ENCODE measurements around the gene MTNR1B. TPM values are rescaled to one million over a fixed set of nuclear protein-coding genes. Genes with fewer than 3 reads are reported as not detected.

MTNR1B gene
- total RNA-seq, 1 experiment from 2014 or later: not detected

DNA sequence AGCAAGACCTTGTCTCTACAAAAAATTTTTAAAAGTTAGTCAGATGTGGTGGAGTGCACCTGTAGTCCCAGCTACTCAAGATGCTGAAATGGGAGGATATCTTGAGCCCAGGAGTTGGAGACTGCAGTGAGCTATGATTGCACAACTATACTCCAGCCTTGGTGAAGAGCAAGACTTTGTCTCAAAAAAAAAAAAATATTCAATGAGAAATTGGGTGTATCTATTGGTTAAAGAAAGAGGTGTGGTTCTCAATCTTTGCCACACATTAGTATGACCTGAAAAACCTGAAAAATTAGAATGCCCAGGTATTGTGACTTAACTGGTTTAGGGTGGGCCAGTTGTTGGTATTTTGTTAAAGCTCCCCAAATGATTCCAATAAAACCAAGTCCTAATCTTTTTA lies 32.4 kb downstream of the MTNR1B start:
- Mint-ChIP-seq H3K36me3 (ENCODE audit: insufficient read depth, unreplicated experiment) (no peaks in the 10 kb centered on the region), H3K9me3 (ENCODE audit: low read depth, unreplicated experiment) (no peaks in the 10 kb centered on the region), H3K27ac (ENCODE audit: unreplicated experiment) (no peak overlapping the region), H3K27me3 (ENCODE audit: unreplicated experiment) (no peaks in the 10 kb centered on the region), H3K4me3 (ENCODE audit: low read depth, unreplicated experiment) (no peak overlapping the region), H3K4me1 (ENCODE audit: low read depth, unreplicated experiment) (peaks cover 14% of the 10 kb centered on the region)
- TF ChIP-seq, protein P1, sequence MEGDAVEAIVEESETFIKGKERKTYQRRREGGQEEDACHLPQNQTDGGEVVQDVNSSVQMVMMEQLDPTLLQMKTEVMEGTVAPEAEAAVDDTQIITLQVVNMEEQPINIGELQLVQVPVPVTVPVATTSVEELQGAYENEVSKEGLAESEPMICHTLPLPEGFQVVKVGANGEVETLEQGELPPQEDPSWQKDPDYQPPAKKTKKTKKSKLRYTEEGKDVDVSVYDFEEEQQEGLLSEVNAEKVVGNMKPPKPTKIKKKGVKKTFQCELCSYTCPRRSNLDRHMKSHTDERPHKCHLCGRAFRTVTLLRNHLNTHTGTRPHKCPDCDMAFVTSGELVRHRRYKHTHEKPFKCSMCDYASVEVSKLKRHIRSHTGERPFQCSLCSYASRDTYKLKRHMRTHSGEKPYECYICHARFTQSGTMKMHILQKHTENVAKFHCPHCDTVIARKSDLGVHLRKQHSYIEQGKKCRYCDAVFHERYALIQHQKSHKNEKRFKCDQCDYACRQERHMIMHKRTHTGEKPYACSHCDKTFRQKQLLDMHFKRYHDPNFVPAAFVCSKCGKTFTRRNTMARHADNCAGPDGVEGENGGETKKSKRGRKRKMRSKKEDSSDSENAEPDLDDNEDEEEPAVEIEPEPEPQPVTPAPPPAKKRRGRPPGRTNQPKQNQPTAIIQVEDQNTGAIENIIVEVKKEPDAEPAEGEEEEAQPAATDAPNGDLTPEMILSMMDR (IDR thresholded peaks at IDR 0.05; ENCODE audit: unreplicated experiment): no peak
- BruUV-seq (replicated peaks): no TSS peak
- DNase-seq: no peak
- intact Hi-C loops (cut with micrococcal nuclease; ENCODE audit: unreplicated experiment): no loop called here
- CTCF ChIA-PET: no interaction called here

DNA sequence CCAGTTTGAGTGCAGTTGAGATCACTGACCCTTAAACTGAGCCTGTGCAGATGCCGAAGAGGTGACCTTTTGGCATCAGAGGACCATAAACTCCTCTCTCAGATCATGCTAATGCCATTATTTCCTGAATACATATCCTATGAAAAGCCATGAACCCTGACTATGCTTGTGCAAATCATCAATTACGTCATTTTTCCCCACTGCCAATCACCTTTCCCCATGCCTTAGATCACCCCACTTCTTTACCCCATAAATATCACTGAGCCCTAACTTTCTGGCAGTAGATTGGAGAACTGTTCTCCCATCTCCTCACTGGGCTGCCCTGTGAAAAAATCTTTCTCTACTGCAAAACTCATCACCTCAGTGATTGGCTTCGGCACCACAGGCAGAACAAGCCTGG lies 32.9 kb downstream of the MTNR1B start:
- Mint-ChIP-seq H3K4me3 (ENCODE audit: low read depth, unreplicated experiment) (no peak overlapping the region), H3K27me3 (ENCODE audit: unreplicated experiment) (no peaks in the 10 kb centered on the region), H3K27ac (ENCODE audit: unreplicated experiment) (no peak overlapping the region), H3K9me3 (ENCODE audit: low read depth, unreplicated experiment) (no peaks in the 10 kb centered on the region), H3K4me1 (ENCODE audit: low read depth, unreplicated experiment) (peaks cover 14% of the 10 kb centered on the region), H3K36me3 (ENCODE audit: insufficient read depth, unreplicated experiment) (no peaks in the 10 kb centered on the region)
- DNase-seq: no peak
- intact Hi-C loops (cut with micrococcal nuclease; ENCODE audit: unreplicated experiment): no loop called here
- CTCF ChIA-PET: no interaction called here
- no TSS peak for BruUV-seq (replicated peaks)
- TF ChIP-seq, protein P1 (IDR thresholded peaks at IDR 0.05; ENCODE audit: unreplicated experiment): no peak

DNA sequence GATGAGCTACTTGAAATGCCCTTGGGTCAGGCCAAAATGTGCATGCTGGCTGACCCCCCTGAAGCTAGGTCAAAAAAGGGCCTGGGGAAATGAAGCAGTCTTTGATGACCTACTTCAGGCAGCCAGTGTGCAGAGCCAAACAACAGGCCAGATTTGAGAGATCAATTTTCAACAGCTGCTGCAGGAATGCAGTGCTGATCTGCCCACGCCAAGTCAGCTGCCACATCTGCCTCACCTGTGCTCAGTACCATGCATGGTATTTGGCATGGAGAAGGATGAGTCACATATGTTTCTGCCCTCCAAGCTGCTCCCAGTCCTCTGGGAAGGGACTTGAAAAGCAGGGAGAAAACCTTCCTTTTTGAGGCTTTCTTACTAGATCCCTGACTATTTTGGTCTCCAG lies 35.8 kb downstream of the MTNR1B start:
- DNase-seq: no peak
- H3K27me3 Mint-ChIP-seq (ENCODE audit: unreplicated experiment): no peaks in the 10 kb centered on the region
- H3K27ac Mint-ChIP-seq (ENCODE audit: unreplicated experiment): no peak overlapping the region

DNA sequence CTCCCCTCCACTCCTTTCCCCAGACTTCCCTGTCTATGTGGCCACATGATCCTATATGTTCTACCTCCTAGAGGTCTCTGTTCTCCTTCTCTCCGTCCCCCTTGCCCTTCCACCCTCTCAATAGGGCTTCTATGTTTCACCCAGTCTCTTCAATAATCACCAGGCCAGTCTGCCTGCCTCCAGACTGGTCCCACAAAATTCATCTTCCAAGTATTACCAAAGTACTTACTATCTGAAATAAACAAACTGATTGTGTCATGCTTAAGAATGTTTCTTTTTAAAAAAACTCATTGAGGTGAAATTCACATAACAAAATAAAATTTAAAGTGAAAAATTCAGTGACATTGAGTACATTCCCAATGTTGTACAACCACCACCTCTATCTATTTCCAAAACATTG lies 44.2 kb downstream of the MTNR1B start:
- BruUV-seq (replicated peaks): no TSS peak

More for the DNA sequence above, 35.8 kb downstream of the MTNR1B start:
- CTCF ChIA-PET: no interaction called here
- no TSS peak for BruUV-seq (replicated peaks)
- peaks cover 14% of the 10 kb centered on the region for H3K4me1 Mint-ChIP-seq (ENCODE audit: low read depth, unreplicated experiment)
- no peak overlapping the region for H3K4me3 Mint-ChIP-seq (ENCODE audit: low read depth, unreplicated experiment)
- H3K36me3 Mint-ChIP-seq (ENCODE audit: insufficient read depth, unreplicated experiment): no peaks in the 10 kb centered on the region
- TF ChIP-seq, protein P1 (IDR thresholded peaks at IDR 0.05; ENCODE audit: unreplicated experiment): no peak
- H3K9me3 Mint-ChIP-seq (ENCODE audit: low read depth, unreplicated experiment): no peaks in the 10 kb centered on the region
- intact Hi-C loops (cut with micrococcal nuclease; ENCODE audit: unreplicated experiment): no loop called here

More for the DNA sequence above, 44.2 kb downstream of the MTNR1B start:
- Mint-ChIP-seq H3K4me3 (ENCODE audit: low read depth, unreplicated experiment) (no peak overlapping the region), H3K4me1 (ENCODE audit: low read depth, unreplicated experiment) (no peaks in the 10 kb centered on the region), H3K36me3 (ENCODE audit: insufficient read depth, unreplicated experiment) (no peaks in the 10 kb centered on the region), H3K9me3 (ENCODE audit: low read depth, unreplicated experiment) (peaks cover 5% of the 10 kb centered on the region), H3K27me3 (ENCODE audit: unreplicated experiment) (no peaks in the 10 kb centered on the region), H3K27ac (ENCODE audit: unreplicated experiment) (no peak overlapping the region)
- TF ChIP-seq, protein P1 (IDR thresholded peaks at IDR 0.05; ENCODE audit: unreplicated experiment): no peak
- CTCF ChIA-PET: interaction anchor here (0.6 kb wide), 1 partner anchor 72 kb away, joined by 4 read pairs; no protein-coding TSS in a partner anchor
- intact Hi-C loops (cut with micrococcal nuclease; ENCODE audit: unreplicated experiment): no loop called here
- DNase-seq: no peak

Data from Calu3 (cell line).